GM12864 (cell line): ENCODE data around the gene HUNK.

Experiments
- DNase-seq: peaks from one replicate; pipeline ENCODE4 v3.0.0-alpha.2; 2011; ENCODE audit warnings: low read depth
- H3K4me3 ChIP-seq: 2 replicates; pipeline ENCODE4 v1.5.1; 2011; ENCODE audit warnings: mild to moderate bottlenecking, low read depth, low read length, control low read depth
- CTCF ChIP-seq: IDR thresholded peaks from 2 replicates; pipeline ENCODE4 v1.5.1; 2011; ENCODE audit warnings: low read depth, mild to moderate bottlenecking, moderate library complexity, low read length, control low read depth, inconsistent platforms; ENCODE audit errors: missing control alignments

The HUNK gene

GRCh38 chr21:31910074-31910470, 37.3 kb downstream of the HUNK start:
- no peak for TF ChIP-seq CTCF
- no peak for DNase-seq
- no peak overlapping the region for H3K4me3 ChIP-seq

DNA sequence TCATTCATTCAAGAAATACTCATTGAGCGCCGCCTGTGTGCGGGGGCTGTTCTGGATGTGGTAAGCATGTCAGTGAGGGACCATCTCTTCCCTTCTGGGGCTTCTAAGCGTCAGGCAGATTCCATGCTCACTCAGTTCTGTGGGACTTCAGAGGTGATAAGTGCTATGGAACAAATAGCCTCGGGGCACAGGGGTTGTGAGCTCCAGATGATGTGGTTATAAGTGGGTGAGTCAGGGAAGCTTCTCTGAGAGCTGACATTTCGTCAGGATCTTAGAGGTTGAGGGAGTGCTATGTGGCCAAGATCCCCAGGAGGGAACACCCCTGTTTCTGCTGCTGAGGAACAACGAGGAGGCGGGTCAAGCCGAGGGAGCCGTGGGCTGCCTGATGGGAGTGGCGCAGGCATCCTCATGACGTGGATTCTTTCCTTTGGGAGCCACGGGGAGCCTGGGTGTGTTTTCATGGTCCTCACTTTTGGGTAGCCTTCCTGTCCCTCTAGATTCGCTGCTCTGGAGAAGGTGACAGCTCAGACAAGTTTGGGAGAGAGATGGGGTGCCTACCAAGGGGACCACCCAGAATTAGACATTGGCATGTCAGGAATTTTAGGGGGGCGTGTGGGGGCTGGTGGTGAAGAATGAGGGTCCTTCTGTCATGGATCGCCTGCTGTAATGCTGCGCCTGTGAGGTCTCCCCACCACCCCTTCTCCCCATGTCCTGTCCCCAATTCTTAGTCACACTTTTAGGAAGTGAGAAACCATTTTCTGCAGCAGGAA, 38.5 kb downstream of the HUNK start:
- DNase-seq: no peak

GRCh38 chr21:31912501-31912900, 39.7 kb downstream of the HUNK start:
- TF ChIP-seq CTCF: no peak
- DNase-seq: no peak
- no peak overlapping the region for H3K4me3 ChIP-seq

More for the DNA sequence above, 38.5 kb downstream of the HUNK start:
- no peak overlapping the region for H3K4me3 ChIP-seq
- no peak for TF ChIP-seq CTCF

DNA sequence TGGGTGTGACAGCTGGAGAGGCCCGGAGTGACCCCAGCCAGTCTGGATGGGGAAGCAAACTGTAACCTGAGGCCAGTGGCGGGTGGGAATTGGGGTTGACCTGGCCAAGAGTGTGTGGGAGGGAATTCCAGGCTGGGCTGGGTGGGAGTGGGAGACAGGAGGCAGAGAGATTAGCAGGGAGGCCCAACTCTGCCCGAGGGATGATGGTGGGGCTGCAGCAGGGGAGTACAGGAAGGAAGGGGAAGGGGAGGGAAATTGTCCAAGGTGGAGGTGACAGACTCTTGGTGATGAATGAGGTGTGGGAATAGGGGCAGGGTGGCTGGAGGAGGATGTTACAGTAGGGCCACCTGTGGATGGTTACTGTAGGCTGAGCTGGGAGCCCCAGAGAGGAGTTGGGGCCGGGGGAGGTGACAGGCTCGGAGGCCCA, 40.4 kb downstream of the HUNK start:
- no peak for DNase-seq
- no peak overlapping the region for H3K4me3 ChIP-seq
- TF ChIP-seq CTCF: no peak

DNA sequence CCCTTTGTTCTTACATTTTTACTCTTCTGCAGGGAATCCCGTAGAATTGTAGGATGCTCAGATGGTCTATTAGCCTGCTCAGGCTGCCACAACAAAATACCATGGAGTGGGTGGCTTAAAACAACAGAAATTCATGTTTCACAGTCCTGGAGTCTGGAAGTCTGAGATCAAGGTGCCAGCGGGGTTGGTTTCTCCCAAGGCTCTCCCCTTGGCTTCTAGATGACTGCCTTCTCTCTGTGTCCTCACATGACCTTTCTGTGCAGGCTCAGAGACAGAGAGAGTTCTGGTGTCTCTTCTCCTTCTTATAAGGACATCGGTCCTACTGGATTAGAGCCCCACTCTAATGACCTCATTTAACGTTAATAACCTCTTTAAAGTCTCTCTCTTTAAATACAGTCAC, 41.7 kb downstream of the HUNK start:
- DNase-seq: no peak
- H3K4me3 ChIP-seq: no peak overlapping the region
- TF ChIP-seq CTCF: no peak

DNA sequence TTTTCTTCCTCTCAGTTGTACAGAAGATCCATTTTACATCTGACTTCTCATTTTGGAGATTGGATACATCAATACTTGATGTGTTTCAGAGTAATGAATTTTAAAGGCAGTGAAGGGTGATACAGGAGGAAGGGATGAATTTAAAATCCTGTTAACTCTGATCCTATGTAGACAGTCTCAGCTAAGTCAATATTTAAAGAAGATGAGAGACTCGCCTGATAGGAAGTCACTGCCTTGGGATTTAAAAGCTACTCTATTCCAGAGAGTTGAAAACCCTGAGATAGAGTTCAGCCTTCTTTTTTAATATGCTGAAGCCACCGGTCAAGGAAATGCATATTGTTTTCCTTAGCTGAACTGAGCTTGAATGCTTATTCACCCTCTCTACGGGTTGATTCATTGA, 42.7 kb downstream of the HUNK start:
- no peak overlapping the region for H3K4me3 ChIP-seq
- no peak for TF ChIP-seq CTCF
- DNase-seq: no peak

- H3K4me3 ChIP-seq: no peak overlapping the region
- DNase-seq: no peak
- no peak for TF ChIP-seq CTCF
Observed at GRCh38 chr21:31917108-31917507, 44.3 kb downstream of the HUNK start.
